K562 (cell line): ENCODE data around the gene TPM4. TPM values are rescaled to one million over a fixed set of nuclear protein-coding genes. Genes with fewer than 3 reads are reported as not detected.

Experiments
- CBX1 ChIP-seq: sonication (generic); IDR thresholded peaks from 2 replicates; pipeline ENCODE4 v1.6.1; 2016; ENCODE audit warnings: antibody characterized with exemption, low read depth, mild to moderate bottlenecking
- CCAR2 ChIP-seq: fragments of 200-400 bp; formaldehyde crosslinking; IDR thresholded peaks from 2 replicates; pipeline ENCODE4 v1.6.1; 2017; ENCODE audit warnings: mild to moderate bottlenecking, low read depth, low read length
- CEBPB ChIP-seq: fragments of 450-650 bp; IDR thresholded peaks from 2 replicates; pipeline ENCODE4 v1.6.1; 2016; ENCODE audit warnings: missing genetic modification characterization, missing compliant biosample characterization
- DNMT1 ChIP-seq: fragments of 450-650 bp; IDR thresholded peaks from 2 replicates; pipeline ENCODE4 v1.6.1; 2016; ENCODE audit warnings: antibody characterized with exemption, mild to moderate bottlenecking
- EWSR1 ChIP-seq: fragments of 450-650 bp; IDR thresholded peaks from 2 replicates; pipeline ENCODE4 v1.6.1; 2018; ENCODE audit warnings: borderline replicate concordance, mild to moderate bottlenecking, low read depth, moderate library complexity; ENCODE audit not compliant: partially characterized antibody
- FOXK1 ChIP-seq: sonication (generic); formaldehyde crosslinking; IDR thresholded peaks from 2 replicates; pipeline ENCODE4 v1.8.0; 2022; ENCODE audit warnings: missing genetic modification reagents, mild to moderate bottlenecking, borderline replicate concordance
- FUS ChIP-seq: fragments of 200-400 bp; formaldehyde crosslinking; optimal IDR thresholded peaks from 2 replicates; pipeline ENCODE3; 2017; ENCODE audit warnings: low read depth, low read length
- GTF2E2 ChIP-seq: fragments of 200-800 bp; sonication (Bioruptor generic); IDR thresholded peaks from 2 replicates; pipeline ENCODE4 v1.6.1; 2016; ENCODE audit warnings: missing genetic modification characterization, missing compliant biosample characterization
- HDAC1 ChIP-seq, 2 experiments: fragments of 450-650 bp; IDR thresholded peaks; 2 replicates each; pipeline ENCODE4 v1.6.1; 2016 to 2017; ENCODE audit warnings: inconsistent platforms in 1 of 2, mild to moderate bottlenecking in 1 of 2, moderate library complexity in 1 of 2
- IFI16 ChIP-seq: fragments of 250-450 bp; sonication (Bioruptor Pico); IDR thresholded peaks from 2 replicates; pipeline ENCODE4 v2.1.2; 2022; ENCODE audit warnings: mild to moderate bottlenecking, inconsistent platforms
- MED1 ChIP-seq: sonication (generic); formaldehyde crosslinking; IDR thresholded peaks from 2 replicates; pipeline ENCODE4 v1.8.1; 2023; ENCODE audit warnings: missing genetic modification reagents, borderline replicate concordance
- MIER1 ChIP-seq: fragments of 450-650 bp; IDR thresholded peaks from 2 replicates; pipeline ENCODE4 v1.6.1; 2016; ENCODE audit warnings: antibody characterized with exemption, mild to moderate bottlenecking, low read depth
- POLR2A ChIP-seq: fragments of 450-650 bp; conservative IDR thresholded peaks from 2 replicates; pipeline ENCODE4 v1.6.1; 2016
- PTBP1 ChIP-seq: fragments of 200-400 bp; formaldehyde crosslinking; IDR thresholded peaks from 2 replicates; pipeline ENCODE4 v1.6.1; 2017; ENCODE audit warnings: low read depth, low read length
- RUNX1 ChIP-seq: sonication (generic); IDR thresholded peaks from 2 replicates; pipeline ENCODE4 v1.6.1; 2016; ENCODE audit warnings: antibody characterized with exemption, low read depth
- SMAD1 ChIP-seq: fragments of 150-350 bp; IDR thresholded peaks from 2 replicates; pipeline ENCODE4 v1.6.1; 2014; ENCODE audit warnings: low read length, low read depth; ENCODE audit not compliant: partially characterized antibody
- SMARCA5 ChIP-seq: fragments of 450-650 bp; IDR thresholded peaks from 2 replicates; pipeline ENCODE4 v1.6.1; 2016
- TAF1 ChIP-seq: IDR thresholded peaks from 2 replicates; pipeline ENCODE4 v1.6.1; 2011; ENCODE audit warnings: mild to moderate bottlenecking, low read length, moderate library complexity; ENCODE audit not compliant: insufficient read depth, control insufficient read depth, severe bottlenecking; ENCODE audit errors: extremely low read depth
- THRAP3 ChIP-seq: fragments of 450-650 bp; IDR thresholded peaks from 2 replicates; pipeline ENCODE4 v1.6.1; 2016; ENCODE audit warnings: mild to moderate bottlenecking, inconsistent platforms, borderline replicate concordance
- THRB ChIP-seq: fragments of 450-650 bp; formaldehyde crosslinking; conservative IDR thresholded peaks from 2 replicates; pipeline ENCODE4 v1.4.0; 2022; ENCODE audit warnings: mild to moderate bottlenecking, missing genetic modification characterization
- USF1 ChIP-seq: sonication (generic); formaldehyde crosslinking; IDR thresholded peaks from 2 replicates; pipeline ENCODE4 v1.9.0; 2022; ENCODE audit warnings: mild to moderate bottlenecking, missing genetic modification reagents
- XRCC3 ChIP-seq: fragments of 450-650 bp; IDR thresholded peaks from 2 replicates; pipeline ENCODE4 v1.6.1; 2017; ENCODE audit warnings: mild to moderate bottlenecking, moderate library complexity
- ZFP36 ChIP-seq: fragments of 150-350 bp; IDR thresholded peaks from 2 replicates; pipeline ENCODE4 v1.6.1; 2018; ENCODE audit warnings: low read length, low read depth; ENCODE audit not compliant: partially characterized antibody
- ZNF133 ChIP-seq: fragments of 250-450 bp; sonication (Bioruptor Pico); IDR thresholded peaks from 2 replicates; pipeline ENCODE4 v1.4.0; 2020; ENCODE audit warnings: mild to moderate bottlenecking
- ZNF449 ChIP-seq: fragments of 250-450 bp; sonication (Bioruptor Pico); IDR thresholded peaks from 2 replicates; pipeline ENCODE4 v1.8.0; 2022; ENCODE audit warnings: moderate library complexity, mild to moderate bottlenecking, inconsistent platforms
- ZNF583 ChIP-seq: fragments of 250-450 bp; sonication (Bioruptor Pico); IDR thresholded peaks from 2 replicates; pipeline ENCODE4 v1.4.0; 2020
- polyA plus RNA-seq, 8 experiments: library from polyadenylated mRNA; depleted of rRNA in 4 of 8; stranded (reverse) in 5 of 8; unstranded in 3 of 8; fragments of >200 nt; fragmentation: Nextera tagmentation in 2 of 8; fragmentation: Illumina TruSeq in 1 of 8; extraction: Ambion mirVana in 2 of 8; extraction: Trizol in 1 of 8; gene quantifications; 2 replicates each; pipeline versions ENCODE4 v1.2.1 to v1.2.3, GENCODE V29; 2011 to 2014; ENCODE audit warnings: inconsistent platforms in 1 of 8, missing spikeins in 1 of 8
- total RNA-seq, 7 experiments: library from RNA; depleted of rRNA in 6 of 7; stranded (reverse); fragments of >200 nt in 6 of 7; fragmentation: Illumina TruSeq in 2 of 7; extraction: Trizol in 2 of 7; gene quantifications; 2 replicates each; pipeline versions ENCODE4 v1.2.1 to v1.2.3, GENCODE V29; 2011 to 2021; ENCODE audit warnings: low replicate concordance in 1 of 7

TPM4 gene
- total and polyA plus RNA-seq, 9 of the 15 experiments (the other 6 are each of a cell fraction or from before 2014, with no cell fraction given): 28.1 to 111 (median 77.4) TPM

- no peak for TF ChIP-seq THRB (CRISPR knock-in tag)
- TF ChIP-seq ZFP36: peak; percentile 22
- TF ChIP-seq HDAC1 (IDR thresholded peaks at IDR 0.05): 0 out of 4 replicates have a peak, but pooled peaks of 1 of the 2 experiments have one; percentile 18
- no peak for TF ChIP-seq MED1 (CRISPR knock-in tag)
- no peak for TF ChIP-seq EWSR1
- no peak for TF ChIP-seq IFI16 (CRISPR knock-in tag)
- peak; percentile 92; the same call in 1 of the 2 replicates for TF ChIP-seq PTBP1
- 0 out of 2 replicates have a peak, but pooled peaks have one; percentile 77 for TF ChIP-seq GTF2E2 (tag)
- peak; percentile 41; the same call in 1 of the 2 replicates for TF ChIP-seq MIER1
- TF ChIP-seq SMAD1: no peak
- TF ChIP-seq CEBPB (tag): no peak
- TF ChIP-seq ZNF449 (CRISPR knock-in tag): no peak
- no peak for TF ChIP-seq ZNF133 (CRISPR knock-in tag)
- peak; percentile 96 for TF ChIP-seq SMARCA5
- no peak for TF ChIP-seq XRCC3
- TF ChIP-seq DNMT1: no peak
- peak; percentile 68 for TF ChIP-seq POLR2A
- peak; percentile 95; the same call in 1 of the 2 replicates for TF ChIP-seq CBX1
- TF ChIP-seq CCAR2: no peak
- TF ChIP-seq RUNX1: no peak
- no peak for TF ChIP-seq TAF1
- no peak for TF ChIP-seq ZNF583
- TF ChIP-seq THRAP3: no peak
- peak; percentile 48; the same call in 1 of the 2 replicates for TF ChIP-seq USF1 (CRISPR knock-in tag)
- no peak for TF ChIP-seq FOXK1 (CRISPR knock-in tag)
- TF ChIP-seq FUS: no peak
Measured at GRCh38 chr19:16111909-16112752, 35.8 kb downstream of the TPM4 start (continued).
